ENCODE results near the gene GRIK4. TPM values are rescaled to one million over a fixed set of nuclear protein-coding genes. Genes with fewer than 3 reads are reported as not detected.

GRIK4 gene
- polyA plus RNA-seq, 1 donor from 2014 or later, result 3.4 TPM

GRCh38 chr11:120608760-120609211 is 97.2 kb downstream of the GRIK4 start:
- no peak overlapping the region for H3K27ac ChIP-seq (ENCODE audit: low read length)
- H2AFZ ChIP-seq (ENCODE audit: low read depth, low read length), result no peak overlapping the region
- H3K9me2 ChIP-seq (ENCODE audit: insufficient read depth, low read length), result no peaks in the 10 kb centered on the region
- H3K4me3 ChIP-seq (ENCODE audit: low read length), result no peak overlapping the region
- no peaks in the 10 kb centered on the region for H3K27me3 ChIP-seq (ENCODE audit: insufficient read depth, low read depth, low read length)
- H3K79me2 ChIP-seq (replicated peaks; ENCODE audit: insufficient read depth, low read length), result no peaks in the 10 kb centered on the region
- no peak overlapping the region for H3K4me2 ChIP-seq (ENCODE audit: low read length)
- H3K36me3 ChIP-seq (ENCODE audit: insufficient read depth, low read length), result no peaks in the 10 kb centered on the region
- no peaks in the 10 kb centered on the region for H4K20me1 ChIP-seq (ENCODE audit: insufficient read depth)
- no peaks in the 10 kb centered on the region for H3K9me3 ChIP-seq (ENCODE audit: low read length)
- TF ChIP-seq TAF1 (IDR thresholded peaks at IDR 0.05; ENCODE audit: low read depth) (no peak), SMC3 (conservative IDR thresholded peaks at IDR 0.05; ENCODE audit: poor library complexity) (no peak), MXI1 (conservative IDR thresholded peaks at IDR 0.05; ENCODE audit: poor library complexity, severe bottlenecking) (no peak), RAD21 (conservative IDR thresholded peaks at IDR 0.05) (no peak), EZH2 (IDR thresholded peaks at IDR 0.05; ENCODE audit: borderline replicate concordance, insufficient read depth, low read length, poor library complexity, severe bottlenecking) (no peak), EP300 (conservative IDR thresholded peaks at IDR 0.05; ENCODE audit: poor library complexity, severe bottlenecking) (no peak), REST (IDR thresholded peaks at IDR 0.05; ENCODE audit: borderline replicate concordance) (no peak), POLR2AphosphoS5 (IDR thresholded peaks at IDR 0.05) (no peak), CTCF (IDR thresholded peaks at IDR 0.05; ENCODE audit: poor library complexity, severe bottlenecking) (no peak)
- H3F3A ChIP-seq (ENCODE audit: insufficient read depth, low read length, poor library complexity, severe bottlenecking), result no peaks in the 10 kb centered on the region
- no peak overlapping the region for H3K9ac ChIP-seq (ENCODE audit: low read length)

- Histone ChIP-seq H3F3A (ENCODE audit: insufficient read depth, low read length, poor library complexity, severe bottlenecking) (no peaks in the 10 kb centered on the region), H4K20me1 (ENCODE audit: insufficient read depth) (no peaks in the 10 kb centered on the region), H3K79me2 (replicated peaks; ENCODE audit: insufficient read depth, low read length) (no peaks in the 10 kb centered on the region), H3K4me3 (ENCODE audit: low read length) (no peak overlapping the region), H3K9ac (ENCODE audit: low read length) (no peak overlapping the region), H3K4me2 (ENCODE audit: low read length) (no peak overlapping the region), H3K9me2 (ENCODE audit: insufficient read depth, low read length) (no peaks in the 10 kb centered on the region), H3K27ac (ENCODE audit: low read length) (no peak overlapping the region), H3K27me3 (ENCODE audit: insufficient read depth, low read depth, low read length) (no peaks in the 10 kb centered on the region), H3K36me3 (ENCODE audit: insufficient read depth, low read length) (no peaks in the 10 kb centered on the region), H2AFZ (ENCODE audit: low read depth, low read length) (no peak overlapping the region), H3K9me3 (ENCODE audit: low read length) (no peaks in the 10 kb centered on the region)
- TF ChIP-seq POLR2AphosphoS5 (IDR thresholded peaks at IDR 0.05), result no peak
- no peak for TF ChIP-seq CTCF (IDR thresholded peaks at IDR 0.05; ENCODE audit: poor library complexity, severe bottlenecking)
- TF ChIP-seq RAD21 (conservative IDR thresholded peaks at IDR 0.05), result no peak
- no peak for TF ChIP-seq EP300 (conservative IDR thresholded peaks at IDR 0.05; ENCODE audit: poor library complexity, severe bottlenecking)
- TF ChIP-seq REST (IDR thresholded peaks at IDR 0.05; ENCODE audit: borderline replicate concordance), result no peak
- TF ChIP-seq MXI1 (conservative IDR thresholded peaks at IDR 0.05; ENCODE audit: poor library complexity, severe bottlenecking), result no peak
- TF ChIP-seq SMC3 (conservative IDR thresholded peaks at IDR 0.05; ENCODE audit: poor library complexity), result no peak
- no peak for TF ChIP-seq EZH2 (IDR thresholded peaks at IDR 0.05; ENCODE audit: borderline replicate concordance, insufficient read depth, low read length, poor library complexity, severe bottlenecking)
- TF ChIP-seq TAF1 (IDR thresholded peaks at IDR 0.05; ENCODE audit: low read depth), result no peak
Observed at GRCh38 chr11:120610111-120610510, 98.6 kb downstream of the GRIK4 start.

All from neural cell (in vitro differentiated cells).